NCI-H526 treated with DMSO at 0.1 percent for 48 hours (cell line): ENCODE data around the gene CEP295NL.
A peak's percentile ranks its signal among the peaks of the same experiment; 100 is the strongest.

Experiments
- DNase-seq: peaks from one replicate; lab custom pipeline; 2025; lab: John Stamatoyannopoulos, UW

The CEP295NL gene

DNA sequence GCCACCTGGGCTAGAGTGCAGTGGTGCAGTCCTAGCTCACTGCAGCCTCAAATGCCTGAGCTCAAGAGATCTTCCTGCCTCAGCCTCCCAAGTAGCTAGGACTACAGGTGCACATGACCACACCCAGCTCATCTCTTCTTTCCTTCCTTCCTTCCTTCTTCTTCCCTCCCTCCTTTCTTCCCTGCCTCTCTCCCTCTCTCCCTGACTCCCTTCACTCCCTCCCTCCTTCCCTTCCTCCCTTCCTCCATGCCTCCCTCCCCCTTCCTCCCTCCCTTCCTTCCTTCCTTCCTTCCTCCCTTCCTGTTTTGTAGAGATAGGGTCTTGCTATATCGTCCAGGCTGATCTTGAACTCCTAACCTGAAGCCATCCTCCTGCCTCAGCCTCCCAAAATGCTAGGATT is 38.9 kb downstream of the CEP295NL start:
- no peak for DNase-seq

DNA sequence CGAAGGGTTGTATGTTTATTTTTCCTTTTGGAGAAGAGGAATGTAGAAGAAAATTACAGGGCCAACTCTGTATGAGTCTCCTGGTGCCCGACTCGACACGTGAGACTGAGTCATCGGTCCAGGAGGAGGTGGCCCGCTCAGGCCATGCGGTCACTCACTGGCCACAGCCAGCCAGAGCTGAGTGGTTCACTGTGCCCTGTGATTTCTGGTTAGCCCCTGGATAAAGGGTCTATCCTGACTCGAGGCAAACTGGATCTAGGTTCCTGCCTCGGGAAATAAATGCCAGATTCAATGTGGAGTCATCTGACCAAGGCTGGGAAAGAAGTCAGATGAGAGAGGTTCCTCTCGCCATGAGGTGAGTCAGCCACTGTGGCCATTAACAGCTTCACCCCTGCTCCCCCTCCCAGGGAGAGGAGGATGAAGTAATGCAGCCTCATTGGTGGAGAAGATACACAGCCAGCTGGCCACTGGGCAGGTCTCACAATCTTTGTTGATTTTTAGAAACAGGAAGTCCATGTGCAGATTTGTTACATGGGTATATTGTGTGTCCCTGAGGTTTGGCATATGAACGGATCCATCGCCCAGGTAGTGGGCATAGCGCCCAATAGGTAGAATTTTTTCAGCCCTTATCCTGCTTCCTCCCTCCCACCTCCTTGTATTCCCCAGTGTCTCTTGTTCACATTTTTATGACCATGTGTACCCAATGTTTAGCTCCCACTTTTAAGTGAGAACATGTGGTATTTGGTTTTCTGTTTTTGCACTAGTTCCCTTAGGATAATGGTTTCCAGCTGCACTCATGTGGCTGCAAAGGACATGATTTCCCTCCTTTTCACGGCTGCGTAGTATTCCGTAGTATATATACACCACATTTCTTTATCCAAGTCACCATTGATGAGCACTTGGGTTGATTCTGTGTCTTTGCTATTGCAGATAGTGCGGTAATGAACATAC is 40.7 kb downstream of the CEP295NL start:
- no peak for DNase-seq

GRCh38 chr17:78861229-78861628 is 41.8 kb downstream of the CEP295NL start:
- no peak for DNase-seq

DNA sequence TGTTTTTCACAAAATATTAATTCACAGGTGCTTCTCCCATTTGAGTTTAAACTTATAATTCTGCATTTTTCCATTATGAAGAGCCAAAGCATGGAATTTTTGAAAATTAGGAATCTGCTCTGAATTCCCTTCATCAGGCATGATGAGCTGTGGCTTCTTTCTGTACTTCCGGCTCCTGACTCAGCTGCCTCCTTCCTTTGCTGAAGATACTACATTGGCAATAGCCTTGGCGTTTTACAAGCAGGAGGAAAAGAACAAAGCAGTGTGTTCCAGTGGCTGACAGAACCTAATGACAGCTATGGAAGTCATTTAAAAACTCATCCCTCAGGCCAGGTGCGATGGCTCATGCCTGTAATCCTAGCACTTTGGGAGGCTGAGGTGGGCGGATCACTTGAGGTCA is 44.0 kb downstream of the CEP295NL start:
- no peak for DNase-seq

DNA sequence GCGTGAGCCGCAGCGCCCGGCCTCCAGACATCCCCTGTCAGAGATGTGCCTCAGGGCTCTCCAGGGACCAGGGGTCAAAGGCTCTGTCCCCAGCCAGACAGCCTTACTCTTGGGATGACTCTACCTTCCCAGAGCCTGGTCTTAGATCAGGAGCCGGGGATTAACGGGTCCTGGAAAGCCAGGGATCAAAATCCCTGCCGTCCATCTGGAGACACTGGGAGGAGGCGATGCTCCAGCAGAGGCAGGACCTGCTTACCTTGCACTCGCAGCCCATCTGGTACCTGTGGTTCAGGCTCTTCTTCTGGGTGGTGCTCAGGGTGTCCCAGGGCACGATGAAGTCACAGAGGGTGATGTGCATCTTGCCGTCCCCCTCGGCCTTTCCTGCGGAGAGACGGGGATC is 45.7 kb downstream of the CEP295NL start:
- DNase-seq = no peak

DNA sequence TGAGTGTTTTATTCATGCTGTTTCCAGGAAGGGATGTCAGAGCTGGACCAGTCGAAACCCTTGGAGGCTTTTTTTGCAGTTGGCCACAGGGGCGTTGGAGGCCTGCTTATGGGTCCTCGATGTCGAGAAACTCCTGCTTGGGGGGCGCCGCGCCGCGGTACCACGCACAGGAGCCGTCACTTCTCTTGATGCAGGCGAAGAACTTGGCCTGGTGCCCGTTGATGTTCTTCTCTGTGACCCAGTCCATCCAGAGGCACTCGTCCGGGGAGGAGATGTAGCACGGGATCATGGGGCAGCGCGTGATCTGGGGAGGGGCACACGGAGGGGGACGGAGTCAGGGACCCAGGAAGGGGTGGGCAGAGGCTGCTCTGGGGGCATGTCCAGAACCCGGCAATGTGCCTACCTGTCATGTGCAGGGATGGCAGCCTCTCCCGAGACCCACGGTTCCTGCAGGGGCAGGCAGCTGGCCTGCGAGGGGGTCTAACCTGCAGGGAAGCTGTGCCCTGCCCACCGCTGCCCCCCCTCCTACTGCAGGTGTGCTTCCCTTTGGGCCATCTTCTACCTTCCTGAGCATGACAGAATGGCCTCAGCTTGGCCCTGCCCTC is 47.3 kb downstream of the CEP295NL start:
- no peak for DNase-seq

- DNase-seq = no peak
Observed at GRCh38 chr17:78854508-78854907, 48.5 kb downstream of the CEP295NL start.

DNA sequence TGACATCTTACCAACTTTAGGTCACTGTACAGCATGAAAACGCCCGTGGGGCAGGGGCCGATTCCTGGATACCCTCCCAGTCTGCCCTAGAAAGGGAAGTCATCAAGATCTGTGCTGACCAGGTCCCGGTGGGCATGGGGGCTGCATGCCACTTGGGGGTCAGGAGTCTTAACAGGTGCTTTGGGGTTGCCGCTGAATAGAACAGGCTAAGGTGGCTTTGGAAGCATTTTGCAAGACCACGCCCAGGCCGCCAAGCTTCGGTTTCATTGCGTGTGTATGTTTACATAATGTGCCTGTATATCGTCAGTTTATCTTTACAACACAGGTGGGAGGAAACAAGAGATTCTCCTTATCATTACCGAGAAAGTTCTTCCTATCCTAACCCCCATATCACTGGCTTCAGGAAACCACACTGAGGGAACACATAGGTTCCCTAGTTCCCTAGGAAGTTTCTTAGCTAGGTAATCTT is 49.0 kb downstream of the CEP295NL start:
- DNase-seq = peak; percentile 20

DNA sequence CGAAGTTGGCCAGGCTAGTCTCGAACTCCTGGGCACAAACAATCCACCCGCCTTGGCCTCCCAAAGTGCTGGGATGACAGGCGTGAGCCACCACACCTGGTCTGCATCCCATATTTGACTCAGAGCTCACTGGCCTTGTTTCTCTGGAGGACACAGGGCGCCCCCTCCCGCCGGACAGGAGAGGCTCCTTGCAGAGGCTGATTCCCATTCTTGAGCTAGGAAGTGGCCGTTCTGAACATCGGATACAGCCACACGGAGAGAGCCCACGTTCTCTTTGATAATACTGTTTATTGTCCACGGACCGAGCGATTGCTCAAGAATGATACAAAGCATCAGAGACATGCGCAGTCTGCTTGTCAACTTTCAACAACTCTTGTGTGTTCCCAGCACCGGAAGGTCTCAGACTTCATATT is 50.3 kb downstream of the CEP295NL start:
- DNase-seq = no peak

DNA sequence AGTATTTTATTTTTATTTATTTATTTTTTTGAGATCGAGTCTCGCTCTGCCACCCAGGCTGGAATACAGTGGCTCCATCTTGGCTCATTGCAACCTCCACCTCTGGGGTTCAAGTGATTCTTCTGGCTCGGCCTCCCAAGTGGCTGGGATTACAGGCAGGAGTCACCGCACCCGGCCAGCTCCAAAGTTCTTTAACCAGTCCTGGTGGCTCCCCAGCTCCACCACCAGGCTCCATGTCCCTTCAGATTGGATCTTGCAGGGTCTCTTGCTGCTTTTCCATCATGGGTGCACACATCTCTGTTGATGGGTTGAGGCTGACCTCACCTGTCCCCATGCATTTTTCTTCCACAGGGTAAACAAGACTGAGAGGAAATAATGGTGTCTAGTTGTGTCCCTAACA is 54.0 kb downstream of the CEP295NL start:
- no peak for DNase-seq

- DNase-seq = no peak
Observed at GRCh38 chr17:78847052-78847451, 55.9 kb downstream of the CEP295NL start.

DNA sequence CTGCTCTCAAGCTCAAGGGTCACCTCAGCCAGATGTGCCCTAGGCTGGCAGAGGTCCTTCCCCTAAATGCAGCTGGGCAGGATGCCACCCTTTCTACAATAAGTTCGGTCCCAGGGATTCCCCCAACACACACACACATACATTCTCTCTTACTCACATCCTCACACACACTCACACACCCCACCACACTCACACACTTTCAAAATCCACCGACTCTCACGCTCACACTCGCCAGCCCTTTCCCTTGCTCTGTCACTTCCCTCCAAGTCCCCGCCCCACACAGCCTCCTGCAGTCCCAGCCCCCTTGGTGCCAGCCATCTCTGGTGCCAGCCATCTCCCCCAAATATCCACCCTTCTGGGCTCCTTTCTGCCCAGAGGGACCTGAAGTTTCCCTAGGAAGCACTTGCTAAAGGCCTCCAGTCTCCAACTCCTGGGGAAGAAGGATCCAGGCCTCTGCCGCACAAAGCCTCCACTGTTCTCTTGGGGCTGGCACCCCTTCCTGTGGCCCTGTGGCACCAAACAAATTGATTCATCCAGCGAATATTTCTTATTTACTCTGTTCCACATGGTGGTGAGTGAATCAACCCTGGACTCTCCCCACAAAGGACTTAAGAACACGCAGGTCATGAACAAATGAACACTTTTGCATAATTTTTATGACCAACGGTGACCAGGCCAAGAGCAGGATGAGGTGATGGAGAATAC is 58.5 kb downstream of the CEP295NL start:
- DNase-seq = no peak

DNA sequence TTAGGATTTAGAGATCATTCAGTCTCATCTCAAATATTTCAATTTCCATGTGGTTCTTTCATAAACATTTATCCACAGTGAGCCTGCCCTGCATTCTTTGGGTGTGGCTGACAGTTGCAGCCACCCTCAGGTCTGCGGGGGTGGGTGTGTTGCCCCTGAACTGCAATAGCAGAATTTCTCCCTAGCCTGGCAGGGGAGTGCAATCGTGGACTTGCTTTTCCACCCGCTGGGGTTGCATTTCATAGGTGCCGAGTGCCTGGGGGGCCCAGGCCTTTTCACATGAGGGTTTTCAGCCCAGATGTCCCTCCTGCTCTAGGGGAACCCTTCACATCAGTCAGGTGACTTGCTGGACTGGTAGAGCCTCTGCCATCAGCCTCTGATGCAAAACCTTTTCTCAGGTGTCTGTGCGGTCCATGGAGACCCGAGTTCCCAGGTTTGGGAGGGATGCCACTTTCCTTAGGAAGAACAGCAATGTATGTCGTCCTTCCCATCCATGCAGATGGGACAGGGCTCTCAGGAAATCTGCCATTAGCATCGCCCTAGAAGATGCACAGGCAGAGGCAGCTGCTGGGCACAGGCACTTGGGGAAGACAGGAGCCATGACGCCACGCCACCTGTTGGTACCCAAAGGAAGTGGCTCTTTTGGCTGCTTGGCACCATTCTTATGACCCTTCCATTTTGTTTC is 60.0 kb downstream of the CEP295NL start:
- DNase-seq = peak; percentile 17

DNA sequence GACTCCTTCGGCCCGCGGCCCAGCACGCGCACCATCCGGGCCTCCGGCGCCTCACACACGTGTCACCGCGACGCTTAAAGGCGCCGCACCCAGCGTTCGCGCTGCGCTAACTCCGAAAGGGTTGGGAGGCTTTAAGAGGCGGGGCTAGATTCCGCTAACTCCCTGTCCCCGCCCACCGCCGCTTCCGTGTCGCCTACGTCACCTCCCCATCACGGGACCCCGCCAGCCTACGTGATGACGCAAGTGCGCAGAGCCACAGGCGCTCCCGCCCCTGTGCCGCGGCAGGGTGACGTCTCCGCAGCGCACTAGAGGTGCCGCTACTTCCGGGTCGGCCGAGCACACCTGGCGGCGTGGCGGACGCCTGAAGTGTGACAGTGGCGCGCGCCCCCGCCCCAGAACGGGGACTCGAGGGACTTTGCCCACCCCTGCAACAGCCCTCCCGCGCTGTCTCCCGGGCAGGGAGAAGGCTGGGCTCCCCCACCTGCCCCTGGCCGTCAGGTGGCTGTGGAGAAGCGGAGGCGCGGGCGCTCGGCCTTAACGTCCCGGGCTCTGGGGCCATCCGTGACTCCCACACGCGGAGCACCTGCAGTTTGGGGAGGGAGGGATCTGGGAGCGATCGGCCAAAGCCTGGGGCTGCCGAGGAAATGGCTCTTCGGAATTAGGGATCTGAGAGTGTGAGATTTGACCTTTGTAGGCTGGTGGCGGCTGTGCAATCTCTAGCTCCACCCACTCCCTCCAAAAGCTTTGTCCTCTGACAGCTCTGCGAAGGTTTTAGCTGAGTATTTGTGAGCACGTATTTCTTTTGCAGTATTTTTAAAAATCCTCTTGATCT is 62.0 kb downstream of the CEP295NL start, which contains the start of gene USP36:
TSS of gene USP36 (minus strand) at position 35 of the 832 bp plus-strand sequence. CDS start 4,451 bp downstream, outside the sequence.
- peak; percentile 97 for DNase-seq
